GM21723 (cell line): Measurements from ENCODE around the gene LHB.
"Not testable (repeated sequence)": the region's sequence is repeated elsewhere in the genome, so short reads cannot be mapped to it uniquely, and the experiment has no call there.

ENCODE experiments used
- ATAC-seq: cut with Tn5 transposase; IDR thresholded peaks from one replicate; pipeline ENCODE4 v1.9.1; 2021; ENCODE audit warnings: mild to moderate bottlenecking, moderate library complexity; ENCODE audit not compliant: unreplicated experiment

LHB gene

DNA sequence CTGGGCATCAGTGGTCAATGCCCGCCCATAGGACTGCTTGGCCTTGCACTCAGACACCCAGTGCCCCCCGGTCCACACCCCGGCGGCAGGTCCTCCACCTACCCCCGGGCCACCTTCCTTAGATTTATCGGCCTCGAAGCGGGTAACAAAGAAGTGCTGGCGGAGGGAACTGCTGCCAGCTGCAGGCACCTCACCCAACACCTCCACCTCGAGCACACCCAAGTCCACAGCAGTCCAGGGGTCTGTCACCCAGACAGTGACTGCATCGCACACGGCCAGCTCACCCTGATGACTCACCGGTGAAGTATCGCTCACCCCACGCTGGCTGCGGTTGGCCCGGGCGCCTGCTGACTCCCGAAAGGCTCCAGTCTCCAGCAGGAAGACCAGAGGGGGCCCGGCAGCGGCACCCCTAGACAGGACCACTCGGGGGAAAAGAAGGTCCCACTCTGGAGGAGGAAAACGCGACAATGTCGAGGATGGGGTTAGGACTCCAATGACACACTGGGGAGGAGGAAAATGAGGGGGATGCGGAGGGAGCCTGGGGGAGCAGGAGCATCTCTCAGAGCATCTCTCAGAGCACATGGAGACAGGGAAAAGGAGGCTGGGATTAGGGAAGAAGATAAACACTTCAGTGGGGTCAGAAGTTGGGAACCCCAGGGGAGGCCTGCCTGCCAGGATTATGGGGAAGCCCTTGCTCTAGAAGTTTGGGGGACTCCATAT lies 21.8 kb upstream of the LHB start:
- ATAC-seq = not testable (repeated sequence)

DNA sequence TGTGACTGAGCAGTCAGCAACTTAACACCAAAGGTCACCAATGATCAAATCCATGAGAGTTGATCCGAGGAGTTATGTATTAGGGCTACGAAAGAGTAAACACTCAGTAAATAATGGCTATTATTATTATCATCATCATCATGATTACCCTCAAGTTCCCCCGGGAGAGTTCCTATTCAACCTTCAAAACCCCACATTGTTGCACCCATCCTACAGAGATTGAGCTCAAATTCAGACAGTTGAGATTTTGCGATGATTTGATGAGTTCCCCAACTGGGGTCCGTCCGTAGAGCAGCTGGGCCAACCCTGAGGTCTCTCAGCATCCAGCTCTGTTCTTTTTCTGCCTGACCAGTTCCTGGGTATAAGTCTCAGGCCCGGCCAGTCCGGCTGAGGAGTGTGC lies 21.2 kb upstream of the LHB start:
- ATAC-seq = not testable (repeated sequence)

DNA sequence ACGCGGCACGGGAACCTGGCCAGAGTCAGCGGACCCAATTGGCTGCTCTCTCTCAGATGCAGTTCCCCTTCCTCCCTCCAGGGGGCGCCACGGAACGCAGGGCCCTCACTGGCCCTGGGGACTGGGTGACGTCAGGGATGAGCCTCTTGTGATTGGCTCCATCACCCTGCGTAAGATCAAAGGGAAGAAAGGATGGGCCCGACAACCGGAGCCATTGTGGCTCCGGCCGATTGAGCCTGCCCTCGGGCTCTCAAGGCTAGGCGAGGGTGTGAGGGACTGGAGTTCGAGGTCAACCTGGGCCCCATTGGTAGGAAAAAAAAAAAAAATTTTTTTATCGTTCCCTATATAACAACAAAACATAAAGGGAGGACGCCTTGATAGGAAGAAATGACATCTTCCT lies 19.9 kb upstream of the LHB start, which contains the start of gene CGB1:
TSS of gene CGB1 (minus strand) at position 81 of the 400 bp plus-strand sequence. CDS start 184 bp downstream, outside the sequence.
- ATAC-seq = not testable (repeated sequence)

DNA sequence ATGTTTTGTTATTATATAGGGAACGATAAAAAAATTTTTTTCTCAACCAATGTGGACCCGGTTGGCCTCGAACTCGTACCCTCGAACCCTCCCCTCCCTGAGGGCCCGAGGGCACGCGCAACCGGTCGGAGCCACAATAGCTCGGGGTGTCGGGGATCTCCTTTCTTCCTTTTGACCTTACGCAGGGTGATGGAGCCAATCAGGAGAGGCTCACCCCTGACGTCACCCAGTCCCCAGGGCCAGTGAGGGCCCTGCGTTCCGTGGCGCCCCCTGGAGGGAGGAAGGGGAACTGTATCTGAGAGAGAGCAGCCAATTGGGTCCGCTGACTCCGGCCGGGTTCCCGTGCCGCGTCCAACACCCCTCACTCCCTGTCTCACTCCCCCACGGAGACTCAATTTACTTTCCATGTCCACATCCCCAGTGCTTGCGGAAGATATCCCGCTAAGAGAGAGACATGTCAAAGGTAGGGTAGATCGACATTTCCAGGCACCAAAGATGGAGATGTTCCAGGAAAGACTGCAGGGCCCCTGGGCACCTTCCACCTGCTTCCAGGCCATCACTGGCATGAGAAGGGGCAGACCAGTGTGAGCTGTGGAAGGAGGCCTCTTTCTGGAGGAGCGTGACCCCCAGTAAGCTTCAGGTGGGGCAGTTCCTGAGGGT lies 14.9 kb upstream of the LHB start, which contains the start of gene CGB2:
TSS of gene CGB2 (plus strand) at position 249 of the 660 bp plus-strand sequence. CDS start at position 455, 206 bp downstream.
- ATAC-seq = not testable (repeated sequence)

DNA sequence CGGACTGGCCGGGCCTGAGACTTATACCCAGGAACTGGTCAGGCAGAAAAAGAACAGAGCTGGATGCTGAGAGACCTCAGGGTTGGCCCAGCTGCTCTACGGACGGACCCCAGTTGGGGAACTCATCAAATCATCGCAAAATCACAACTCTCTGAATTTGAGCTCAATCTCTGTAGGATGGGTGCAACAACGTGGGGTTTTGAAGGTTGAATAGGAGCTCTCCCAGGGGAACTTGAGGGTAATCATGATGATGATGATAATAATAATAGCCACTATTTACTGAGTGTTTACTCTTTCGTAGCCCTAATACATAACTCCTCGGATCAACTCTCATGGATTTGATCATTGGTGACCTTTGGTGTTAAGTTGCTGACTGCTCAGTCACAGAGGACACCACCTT lies 13.4 kb upstream of the LHB start:
- ATAC-seq = not testable (repeated sequence)

DNA sequence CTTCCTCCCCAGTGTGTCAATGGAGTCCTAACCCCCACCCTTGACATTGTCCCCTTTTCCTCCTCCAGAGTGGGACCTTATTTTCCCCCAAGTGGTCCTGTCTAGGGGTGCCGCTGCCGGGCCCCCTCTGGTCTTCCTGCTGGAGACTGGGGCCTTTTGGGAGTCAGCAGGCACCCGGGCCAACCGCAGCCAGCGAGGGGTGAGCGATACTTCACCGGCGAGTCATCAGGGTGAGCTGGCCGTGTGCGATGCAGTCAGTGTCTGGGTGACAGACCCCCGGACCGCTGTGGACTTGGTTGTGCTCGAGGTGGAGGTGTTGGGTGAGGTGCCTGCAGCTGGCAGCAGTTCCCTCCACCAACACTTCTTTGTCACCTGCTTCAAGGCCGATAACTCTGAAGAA lies 12.9 kb upstream of the LHB start:
- not testable (repeated sequence) for ATAC-seq

DNA sequence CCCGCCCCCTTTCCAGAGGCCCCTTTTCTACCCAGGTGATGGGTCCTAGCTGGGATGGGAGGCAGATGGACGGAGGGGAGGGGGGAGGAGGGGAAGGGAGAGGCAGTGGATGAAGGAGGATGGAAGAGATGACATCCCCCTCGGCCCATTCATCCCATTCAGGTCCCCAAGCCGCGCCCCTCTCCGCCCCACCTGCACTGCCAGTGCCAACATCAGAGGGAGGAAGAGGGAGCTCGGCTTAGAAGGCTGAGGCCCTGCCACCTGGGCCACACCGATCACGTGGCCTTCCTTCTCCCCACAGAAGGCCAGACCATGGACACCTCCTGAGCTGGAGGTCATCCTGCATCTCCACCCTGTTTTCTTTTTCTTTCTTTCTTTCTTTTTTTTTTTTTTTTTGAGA lies 11.8 kb upstream of the LHB start:
- not testable (repeated sequence) for ATAC-seq

GRCh38 chr19:49025599-49025998 lies 8.7 kb upstream of the LHB start:
- not testable (repeated sequence) for ATAC-seq

DNA sequence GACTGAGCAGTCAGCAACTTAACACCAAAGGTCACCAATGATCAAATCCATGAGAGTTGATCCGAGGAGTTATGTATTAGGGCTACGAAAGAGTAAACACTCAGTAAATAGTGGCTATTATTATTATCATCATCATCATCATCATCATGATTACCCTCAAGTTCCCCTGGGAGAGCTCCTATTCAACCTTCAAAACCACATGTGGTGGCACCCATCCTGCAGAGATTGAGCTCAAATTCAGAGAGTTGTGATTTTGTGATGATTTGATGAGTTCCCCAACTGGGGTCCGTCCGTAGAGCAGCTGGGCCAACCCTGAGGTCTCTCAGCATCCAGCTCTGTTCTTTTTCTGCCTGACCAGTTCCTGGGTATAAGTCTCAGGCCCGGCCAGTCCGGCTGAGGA lies 8.2 kb upstream of the LHB start:
- not testable (repeated sequence) for ATAC-seq

DNA sequence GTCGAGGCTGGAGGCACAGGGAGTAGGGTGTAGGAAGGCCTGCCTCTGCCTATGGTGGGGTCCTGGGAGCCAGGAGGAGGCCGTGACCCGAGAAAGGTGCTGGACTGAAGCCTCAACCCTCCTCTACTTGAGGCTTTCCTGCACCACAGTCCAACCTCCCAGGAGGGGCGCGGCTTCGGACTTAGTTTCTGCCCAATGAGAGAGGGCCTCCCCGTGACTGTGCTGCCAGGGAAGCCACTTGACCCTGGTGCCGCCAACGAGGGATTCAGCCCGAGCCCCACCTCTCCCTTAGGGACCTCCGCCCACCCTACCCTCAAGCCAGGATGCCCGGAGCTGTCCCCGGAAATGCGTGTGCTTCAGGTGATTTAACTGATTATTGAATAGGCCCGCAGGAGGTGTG lies 7.3 kb upstream of the LHB start, which contains the start of gene CGB3:
TSS of gene CGB3 (minus strand) at position 101 of the 400 bp plus-strand sequence. CDS start 362 bp downstream, outside the sequence.
- ATAC-seq = not testable (repeated sequence)

DNA sequence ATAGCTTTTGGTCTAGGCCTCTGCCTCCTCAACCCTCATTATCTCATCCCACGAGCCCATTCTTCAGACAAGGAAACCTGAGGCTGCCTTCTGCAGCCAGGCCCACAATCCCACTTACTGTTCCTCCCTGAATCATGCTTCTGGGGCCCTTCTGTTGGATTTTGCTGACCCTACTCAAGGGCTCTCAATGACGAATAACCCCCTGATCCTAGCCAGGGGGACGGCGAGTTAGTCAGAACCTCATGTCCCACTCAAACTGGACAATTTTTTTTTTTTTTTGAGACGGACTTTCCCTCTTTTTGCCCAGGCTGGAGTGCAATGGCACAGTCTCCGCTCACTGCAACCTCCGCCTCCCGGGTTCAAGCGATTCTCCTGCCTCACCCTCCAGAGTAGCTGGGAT lies 5.2 kb upstream of the LHB start:
- ATAC-seq = no peak

GRCh38 chr19:49020931-49021895 lies 4.3 kb upstream of the LHB start:
- no peak for ATAC-seq

DNA sequence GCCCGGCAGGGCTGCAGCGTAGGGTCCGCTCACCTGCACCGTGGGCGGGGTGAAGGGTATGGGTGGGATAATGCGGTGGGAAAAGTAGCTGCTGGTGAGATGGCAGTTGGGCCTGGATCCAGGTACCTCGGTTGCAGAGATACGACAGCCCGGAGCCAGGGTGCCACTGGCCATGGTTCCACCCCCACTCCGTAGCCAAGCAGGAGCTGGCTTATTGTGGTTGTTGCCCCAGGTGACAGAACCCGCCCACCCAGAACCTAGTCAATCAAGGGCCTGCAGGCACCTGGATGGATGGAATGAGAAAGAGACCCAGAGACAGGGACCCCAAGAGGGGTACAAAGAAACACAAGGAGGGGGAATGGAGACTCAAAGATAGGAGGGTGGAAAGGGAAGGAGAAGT lies 3.5 kb upstream of the LHB start:
- no peak for ATAC-seq

GRCh38 chr19:49019242-49019932 lies 2.5 kb upstream of the LHB start:
- ATAC-seq = no peak

- ATAC-seq = not testable (repeated sequence)
These were observed 1.7 kb upstream of the LHB start for GRCh38 chr19:49018388-49019241.

DNA sequence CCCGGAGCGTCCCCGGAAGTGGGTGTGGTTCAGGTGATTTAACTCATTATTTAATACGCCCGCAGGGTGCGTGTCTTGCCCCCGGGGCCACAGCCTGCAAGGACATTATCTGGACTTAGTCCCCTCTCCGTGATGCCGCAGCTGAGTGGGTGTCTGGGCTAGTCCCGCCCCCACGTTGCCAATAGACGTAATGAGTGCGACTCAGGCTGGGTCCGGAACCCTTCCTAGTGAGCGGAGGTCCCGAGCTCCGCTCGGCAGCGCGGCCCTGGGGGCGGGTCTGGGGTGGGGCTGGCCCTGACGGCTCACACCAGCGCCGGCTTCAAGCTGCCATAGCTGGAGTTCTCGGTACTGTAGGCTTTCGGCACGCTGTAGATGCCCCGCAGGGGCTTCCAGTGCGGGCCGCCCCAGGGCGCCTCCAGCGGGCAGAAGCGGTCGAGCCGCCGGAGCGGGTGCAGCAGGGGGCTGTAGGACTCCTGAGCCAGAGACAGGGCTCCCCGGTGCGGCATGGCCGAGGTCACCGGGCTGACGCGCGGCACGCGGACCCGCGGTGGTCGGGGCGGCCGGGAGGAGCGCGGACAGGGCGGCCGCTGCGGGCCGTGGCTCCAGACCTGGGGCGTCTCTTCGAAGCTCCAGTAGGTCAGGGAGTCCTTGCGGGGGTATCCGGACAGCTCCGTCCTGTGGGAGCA lies 918 bp upstream of the LHB start:
- ATAC-seq = no peak

- ATAC-seq = no peak
These were observed 638 bp downstream of the LHB start for GRCh38 chr19:49016067-49016839.

- ATAC-seq = no peak
These were observed 2.0 kb downstream of the LHB start for GRCh38 chr19:49014870-49015255.
